HG02870 (cell line): ENCODE data around the gene CASP5.
A peak's percentile ranks its signal among the peaks of the same experiment; 100 is the strongest.
"Not testable (repeated sequence)": the region's sequence is repeated elsewhere in the genome, so short reads cannot be mapped to it uniquely, and the experiment has no call there.

Experiments used
- ATAC-seq: cut with Tn5 transposase; IDR thresholded peaks from one replicate; pipeline ENCODE4 v1.9.1; 2021; ENCODE audit warnings: mild to moderate bottlenecking, moderate library complexity; ENCODE audit not compliant: unreplicated experiment

Gene CASP5

DNA sequence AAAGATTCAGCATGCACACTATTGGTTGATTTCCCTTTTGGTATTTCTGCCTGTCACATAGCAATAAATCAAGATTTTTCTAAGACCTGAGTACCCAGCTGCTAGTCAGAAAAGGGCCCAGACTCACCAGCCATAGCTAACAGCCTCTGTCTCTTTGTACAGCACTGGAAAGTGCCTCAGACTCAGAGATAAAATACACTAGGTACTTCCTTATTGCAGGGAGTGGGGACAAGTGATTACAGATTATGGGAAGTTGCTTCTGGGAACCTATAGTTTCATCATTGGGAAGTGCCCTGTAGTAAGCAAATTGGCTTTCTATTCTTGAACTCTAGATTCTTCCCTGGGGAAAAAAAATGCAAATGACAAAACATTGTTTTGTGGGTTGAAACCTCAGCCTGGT lies at the start of gene CASP5:
TSS of gene CASP5 (minus strand) at position 166 of the 400 bp plus-strand sequence. CDS start at position 134, 32 bp downstream.
- ATAC-seq, result no peak

DNA sequence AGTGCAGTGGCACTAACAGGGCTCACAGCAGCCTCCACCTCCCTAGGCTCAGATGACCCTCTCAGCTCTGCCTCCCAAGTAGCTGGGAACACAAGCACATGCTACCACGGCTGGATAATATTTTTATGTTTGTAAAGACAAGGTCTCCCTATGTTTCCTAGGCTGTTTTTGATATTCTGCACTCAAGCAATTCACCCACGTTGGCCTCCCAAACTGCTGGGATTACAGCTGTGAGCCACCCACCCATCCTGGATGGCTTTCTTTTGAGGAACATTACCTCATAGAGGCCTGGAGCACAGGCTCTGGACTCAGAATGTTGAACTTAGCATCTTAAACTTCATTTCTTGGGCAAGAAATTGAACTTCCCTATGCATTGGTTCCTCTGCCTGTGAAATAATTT lies 49.1 kb upstream of the CASP5 start:
- ATAC-seq, result not testable (repeated sequence)

DNA sequence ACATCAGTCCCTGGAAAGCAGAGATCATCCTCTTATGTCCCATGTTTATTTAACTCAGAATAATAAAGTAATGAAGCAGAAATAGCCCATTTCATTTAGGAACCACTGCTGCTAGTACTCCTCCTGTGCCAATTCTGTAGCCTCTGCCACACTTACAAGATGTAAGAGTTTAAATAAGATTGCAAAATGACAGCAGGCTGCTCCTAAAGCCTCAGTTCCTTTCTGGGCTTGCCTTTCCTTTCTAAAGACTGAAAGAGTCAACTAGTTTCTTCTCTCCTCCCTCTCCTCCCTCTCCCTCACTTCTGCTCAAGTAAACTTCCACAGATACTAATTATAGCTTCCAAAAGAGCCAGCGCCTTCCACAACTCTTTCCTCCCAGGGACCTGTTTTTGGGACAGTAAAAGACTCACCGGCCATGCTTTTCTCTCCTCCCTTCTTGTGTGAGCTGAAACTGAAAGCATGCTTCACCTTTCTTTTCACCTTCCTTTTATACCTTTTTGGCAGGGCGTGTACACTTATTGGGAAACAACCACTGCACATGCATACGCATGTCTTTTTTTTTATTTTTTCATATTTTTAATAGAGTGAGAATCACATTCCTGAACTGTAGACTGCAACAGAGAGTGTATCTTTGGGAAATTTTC lies 48.2 kb upstream of the CASP5 start:
- ATAC-seq, result no peak

DNA sequence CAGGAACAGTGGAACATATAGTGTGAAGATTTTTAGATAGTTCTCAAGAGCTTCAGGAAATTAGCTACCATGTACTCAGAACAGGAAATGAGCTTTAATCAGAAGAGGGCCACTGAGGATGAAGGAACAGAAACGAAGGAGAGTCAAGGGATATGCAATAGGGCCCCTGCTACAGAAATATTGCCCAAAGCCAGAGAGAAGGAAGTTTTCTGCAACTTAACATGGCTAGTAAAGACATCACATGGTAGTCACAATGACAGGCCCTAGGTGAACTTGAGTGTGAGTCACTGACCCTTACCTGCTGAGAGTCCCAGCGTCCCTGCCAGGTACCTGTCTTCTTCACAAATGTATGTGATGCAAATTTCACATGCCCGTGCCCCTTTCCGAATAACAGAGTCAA lies 47.3 kb upstream of the CASP5 start:
- no peak for ATAC-seq

DNA sequence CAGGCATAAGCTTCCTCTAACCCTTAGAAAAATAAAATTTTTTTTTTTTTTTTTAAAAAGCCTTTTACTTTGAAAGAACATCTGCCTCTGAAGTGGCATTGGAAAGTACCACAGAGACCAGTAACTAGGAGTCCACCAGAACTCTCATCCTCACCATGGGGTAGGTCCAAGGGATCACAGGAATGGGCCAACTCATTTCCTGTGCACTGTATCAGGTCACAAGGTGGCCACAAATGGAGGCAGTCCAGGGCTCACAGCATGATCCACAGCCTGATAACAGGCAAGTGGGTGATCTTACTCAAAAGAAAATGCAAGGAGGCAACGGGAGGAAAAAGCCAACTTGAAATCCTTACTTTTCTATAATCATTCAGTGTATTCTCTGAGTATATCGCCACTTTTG lies 46.8 kb upstream of the CASP5 start:
- ATAC-seq, result not testable (repeated sequence)

DNA sequence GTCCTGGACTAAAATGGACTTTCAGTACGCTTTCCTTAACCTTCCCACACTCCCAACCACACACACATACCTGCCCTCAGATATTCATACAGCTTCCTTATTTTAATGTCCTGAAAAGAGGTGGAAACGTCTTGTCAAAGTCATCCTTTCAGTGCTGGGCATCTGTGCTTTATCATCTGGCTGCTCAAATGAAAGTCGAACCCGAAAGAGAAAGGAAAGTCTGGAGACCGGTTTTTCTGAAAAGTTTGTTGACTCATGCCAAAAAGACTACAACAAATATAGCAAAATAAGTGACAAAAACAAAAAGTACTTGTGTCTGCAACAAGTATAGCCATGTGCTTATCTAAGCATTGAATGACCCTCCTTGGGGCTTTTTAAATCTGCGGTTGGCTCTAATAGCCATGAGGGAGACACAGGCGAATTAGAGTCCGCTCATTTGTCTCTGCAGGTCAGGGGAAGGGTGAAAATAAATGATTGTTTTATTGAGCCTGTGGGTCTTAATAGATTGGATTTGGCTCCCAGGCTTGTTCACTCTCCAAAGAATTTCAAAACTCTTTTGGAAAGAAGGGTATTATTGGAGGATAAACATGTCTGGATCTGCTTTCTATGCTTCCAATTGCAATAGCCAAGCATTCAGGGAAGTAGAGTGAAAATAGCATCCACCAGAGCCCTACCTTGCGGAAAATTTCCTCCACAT lies 40.4 kb upstream of the CASP5 start:
- ATAC-seq, result not testable (repeated sequence)

DNA sequence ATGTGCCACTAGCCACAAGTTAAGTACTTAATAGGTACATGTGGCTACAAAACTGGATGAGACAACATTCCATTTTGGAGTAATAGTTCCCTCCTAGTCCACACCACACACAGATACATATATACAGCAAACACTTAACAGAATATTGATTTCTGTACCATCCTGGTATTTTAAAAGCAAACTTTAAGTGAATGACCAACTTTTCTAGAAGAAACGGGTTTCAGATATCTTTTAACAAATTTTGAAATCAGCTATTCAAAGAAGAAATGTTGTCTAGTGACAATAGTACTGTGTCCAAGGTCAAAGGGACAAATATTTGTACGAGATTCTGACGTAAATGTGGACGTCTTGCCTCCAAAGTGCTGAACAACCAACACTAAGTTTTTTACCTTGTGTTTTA lies 34.5 kb upstream of the CASP5 start:
- ATAC-seq, result no peak

DNA sequence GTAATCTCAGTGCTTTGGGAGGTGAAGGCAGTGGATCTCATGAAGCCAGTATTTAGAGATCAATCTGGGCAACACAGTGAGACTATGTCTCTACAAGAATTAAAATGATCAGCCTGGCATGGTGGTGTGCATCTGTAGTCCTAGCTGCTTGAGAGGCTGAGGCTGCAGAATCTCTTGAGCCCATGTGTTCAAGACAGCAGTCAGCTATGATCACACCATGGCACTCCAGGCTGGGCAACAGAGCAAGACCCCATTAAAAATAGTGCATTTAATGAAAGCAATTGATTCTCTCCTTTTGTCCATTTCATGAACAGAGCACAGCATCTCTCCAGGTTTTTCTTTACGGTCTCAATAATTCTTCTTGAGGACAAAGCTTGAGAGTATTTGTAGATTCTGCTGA lies 33.5 kb upstream of the CASP5 start:
- ATAC-seq, result no peak

DNA sequence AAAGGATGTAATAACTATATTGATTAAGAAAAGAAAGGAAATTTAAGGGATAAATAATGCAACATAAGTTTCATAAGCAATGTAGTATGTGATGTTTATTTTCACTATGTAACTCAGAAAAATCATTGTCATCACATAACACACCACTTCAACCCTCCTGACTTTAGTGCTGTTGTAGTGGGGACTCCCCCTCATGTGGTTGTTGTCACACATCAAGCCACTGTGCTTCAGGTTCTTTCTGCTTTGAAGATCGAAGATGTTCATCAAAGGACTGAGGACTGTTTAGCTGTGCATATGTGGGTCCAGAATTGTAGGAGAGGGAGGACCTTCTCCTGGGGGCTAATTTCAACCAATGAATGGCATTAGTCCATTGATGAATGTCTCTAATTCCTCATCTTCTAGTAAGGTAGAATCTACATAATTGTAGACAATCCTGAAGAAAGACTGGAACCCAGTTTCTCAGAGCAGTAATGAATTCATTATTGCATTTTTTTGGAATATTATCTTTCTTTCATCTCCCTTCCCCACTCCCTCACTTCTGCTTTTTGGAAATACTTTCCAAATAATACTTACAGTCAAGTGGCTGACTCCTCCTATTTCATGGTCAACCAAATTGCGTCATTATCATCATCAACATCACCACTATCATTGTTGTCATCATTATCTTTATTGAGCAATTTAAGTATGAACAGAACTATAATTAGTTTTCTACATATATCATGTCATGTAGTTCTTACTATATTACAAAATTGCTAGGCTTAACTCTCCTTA lies 31.9 kb upstream of the CASP5 start:
- no peak for ATAC-seq

DNA sequence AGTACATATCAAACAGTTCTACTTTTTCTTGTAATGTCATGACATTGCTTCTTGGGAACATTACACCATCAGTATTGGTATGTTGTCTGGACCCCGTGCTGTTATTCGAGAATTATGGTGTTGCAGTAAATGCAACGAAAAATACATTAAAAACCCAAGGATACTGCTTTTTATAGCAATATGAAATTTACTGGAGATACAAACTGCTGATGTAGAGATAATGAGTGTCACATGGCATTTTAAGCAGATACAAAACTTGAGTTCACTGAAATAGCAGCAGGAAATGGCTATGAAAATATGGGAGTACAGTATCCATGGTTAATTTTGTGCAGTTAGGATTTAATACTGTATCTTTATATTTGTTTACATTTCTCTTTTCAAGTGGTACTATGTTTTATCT lies 29.5 kb upstream of the CASP5 start:
- ATAC-seq, result no peak

DNA sequence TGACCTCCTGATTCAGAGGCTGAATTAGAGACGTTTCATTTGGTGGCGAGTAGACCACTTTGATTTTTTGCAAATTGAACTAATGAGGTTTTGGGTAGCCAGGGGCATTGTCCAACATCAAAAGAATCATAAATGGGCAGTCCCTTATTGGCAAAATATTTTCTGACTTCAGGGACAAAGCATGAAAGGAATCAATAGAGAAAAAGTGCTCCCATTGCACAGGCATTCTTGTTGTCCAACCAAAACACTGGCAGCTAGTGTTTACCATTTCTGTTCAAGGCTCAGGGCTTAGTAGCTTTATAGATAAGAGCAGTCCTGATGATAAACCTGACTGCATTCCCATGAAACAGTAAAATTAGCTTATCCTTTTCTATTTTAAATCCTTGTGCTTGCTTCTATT lies 28.6 kb upstream of the CASP5 start:
- ATAC-seq, result no peak

DNA sequence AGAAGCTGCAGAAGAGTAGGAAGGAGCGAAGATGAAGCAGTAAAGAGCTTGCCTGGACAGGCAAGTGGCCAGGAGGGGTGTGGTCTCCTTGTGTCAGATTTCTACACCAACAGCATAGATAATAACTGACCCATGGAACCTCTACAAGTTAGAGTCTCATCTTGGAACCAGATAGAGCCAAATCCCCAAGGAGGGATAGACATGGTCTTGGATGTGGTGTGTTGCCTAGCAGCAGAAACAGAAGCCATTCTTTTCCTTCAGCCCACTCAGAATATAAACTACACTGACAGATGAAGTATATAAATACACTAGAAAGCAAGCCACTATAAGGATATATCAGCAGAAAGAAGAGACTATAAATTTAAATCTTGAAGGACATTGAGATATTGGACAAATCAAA lies 26.5 kb upstream of the CASP5 start:
- ATAC-seq, result no peak

DNA sequence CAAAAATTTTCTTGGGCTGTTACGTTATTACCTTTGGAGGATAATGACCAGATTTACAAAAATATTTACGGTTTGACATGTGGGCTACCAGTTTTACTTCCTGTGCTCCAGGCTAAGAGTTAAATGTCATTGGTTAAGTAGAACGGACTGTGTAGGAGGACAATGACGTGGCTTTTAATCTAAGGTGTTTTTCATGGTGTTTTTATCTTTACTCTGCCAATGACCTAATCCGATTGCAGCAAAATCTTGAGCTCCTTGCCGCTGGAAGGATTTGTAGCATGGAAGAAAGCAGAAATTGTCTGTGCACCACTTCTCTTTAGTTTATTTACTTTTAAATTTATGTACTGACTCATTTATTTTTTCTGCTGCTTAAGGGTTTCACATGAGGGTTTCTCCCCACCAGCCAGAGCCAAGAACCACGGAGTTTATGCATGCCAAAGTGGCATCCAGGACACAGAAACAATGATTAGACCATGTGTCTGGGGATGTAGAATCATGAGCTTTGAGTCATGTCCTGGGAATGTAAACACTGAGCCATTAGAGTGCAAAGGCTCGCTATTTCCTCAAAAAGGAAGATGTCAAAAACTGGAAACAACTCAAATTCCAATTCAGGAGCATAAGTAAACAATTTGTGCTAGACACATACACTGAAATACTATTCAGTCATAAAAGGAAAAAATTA lies 24.1 kb upstream of the CASP5 start:
- ATAC-seq, result no peak

DNA sequence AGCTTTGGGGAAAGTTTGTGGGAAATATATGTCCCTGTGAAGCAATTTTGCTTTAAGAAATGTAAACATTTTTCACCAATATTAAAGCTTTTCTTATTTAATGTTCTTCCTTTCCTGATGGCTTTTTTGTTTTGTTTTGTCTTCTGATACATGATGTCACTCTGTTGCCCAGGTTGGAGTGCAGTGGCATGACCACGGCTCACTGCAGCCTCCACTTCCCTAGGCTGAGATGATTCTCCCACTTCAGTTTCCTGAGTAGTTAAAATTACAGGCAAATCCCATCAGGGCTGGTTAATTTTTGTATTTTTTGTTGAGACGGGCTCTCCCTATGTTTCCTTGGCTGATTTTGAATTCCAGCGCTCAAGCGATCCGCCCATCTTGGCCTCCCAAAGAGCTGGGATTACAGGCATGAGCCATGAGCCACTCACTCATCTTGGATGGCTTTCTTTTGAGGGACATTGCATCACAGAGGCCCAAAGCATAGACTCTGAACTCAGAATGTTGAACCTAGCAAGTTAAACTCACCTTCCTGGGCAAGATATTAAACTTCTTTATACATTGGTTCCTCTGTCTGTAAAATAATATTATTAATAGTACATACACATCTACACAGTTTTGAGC lies 22.8 kb upstream of the CASP5 start:
- no peak for ATAC-seq

DNA sequence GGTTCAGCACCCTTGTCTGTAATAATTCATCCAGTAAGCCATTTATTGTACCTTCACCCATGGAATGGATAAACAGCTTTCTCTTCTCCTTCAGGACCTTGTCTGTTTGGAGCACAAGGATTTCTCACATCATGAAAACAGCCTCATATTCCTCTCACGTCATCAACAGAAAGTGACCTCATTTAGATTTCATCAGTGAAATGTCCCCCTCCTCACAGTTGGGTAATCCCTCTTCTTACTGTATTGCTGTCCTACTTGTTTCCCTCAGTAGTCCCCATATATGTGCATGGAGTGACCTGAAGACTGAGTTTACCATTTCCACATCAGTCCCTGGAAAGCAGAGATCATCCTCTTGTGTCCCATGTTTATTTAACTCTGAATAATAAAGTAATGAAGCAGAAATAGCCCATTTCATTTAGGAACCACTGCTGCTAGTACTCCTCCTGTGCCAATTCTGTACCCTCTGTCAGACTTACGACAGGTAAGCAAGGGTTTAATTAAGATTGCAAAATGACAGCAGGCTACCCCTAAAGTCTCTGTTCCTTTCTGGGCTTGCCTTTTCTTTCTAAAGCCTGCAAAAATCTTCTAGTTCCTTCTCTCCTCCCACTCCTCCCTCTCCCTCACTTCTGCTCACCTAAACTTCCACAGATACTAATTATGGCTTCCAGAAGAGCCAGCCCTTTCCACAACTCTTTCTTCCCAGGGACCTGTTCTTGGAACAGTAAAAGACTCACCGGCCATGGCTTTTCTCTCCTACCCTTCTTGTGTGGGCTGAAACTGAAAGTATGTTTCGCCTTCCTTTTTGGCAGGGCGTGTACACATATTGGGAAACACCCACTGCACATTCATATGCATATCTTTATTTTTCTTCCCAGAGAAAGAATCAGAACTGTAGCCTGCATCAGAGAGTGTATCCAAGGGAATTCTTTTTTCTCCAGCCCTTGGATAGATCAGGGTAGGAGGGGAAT lies 21.9 kb upstream of the CASP5 start, which contains the start of gene CARD16:
TSS of gene CARD16 (minus strand) at position 779 of the 968 bp plus-strand sequence. CDS start at position 741, 38 bp downstream.
- ATAC-seq, result peak; percentile 99

DNA sequence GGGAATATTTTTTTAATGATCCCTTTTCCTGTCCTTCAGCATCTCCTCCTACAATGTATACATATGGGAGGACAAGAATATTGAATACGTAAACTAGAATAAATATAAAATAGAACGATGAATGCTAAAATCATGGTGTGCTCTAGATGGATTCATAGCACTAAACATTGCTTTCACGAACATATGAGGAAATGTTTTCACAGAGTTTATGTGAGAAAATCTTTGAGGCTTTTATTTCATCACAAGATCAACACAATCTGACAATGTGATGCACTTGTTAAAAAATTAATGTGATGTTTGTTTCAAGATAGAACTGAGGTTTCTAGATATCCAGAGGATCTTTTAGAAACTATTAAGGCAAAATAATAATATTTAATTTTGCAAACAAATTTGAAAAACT lies 19.2 kb upstream of the CASP5 start:
- no peak for ATAC-seq

DNA sequence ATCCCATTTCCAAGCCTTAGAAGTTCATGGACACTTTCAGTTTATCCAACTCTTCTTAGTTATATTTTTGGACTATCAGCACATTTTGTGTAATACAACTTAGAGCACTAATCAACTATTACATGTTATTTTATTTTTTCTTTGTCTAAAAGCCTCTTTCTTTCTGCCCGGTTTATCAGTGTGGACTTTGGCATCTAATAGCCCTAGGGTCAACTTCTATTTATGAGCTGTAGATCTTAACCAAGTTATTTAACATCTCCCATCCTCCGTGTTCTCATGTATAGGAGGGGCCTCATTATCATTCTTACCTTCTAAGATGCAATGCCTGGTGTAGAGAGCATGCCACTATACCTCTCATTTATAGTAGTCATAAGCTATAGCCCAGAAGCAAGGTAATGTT lies 17.7 kb upstream of the CASP5 start:
- ATAC-seq, result no peak

DNA sequence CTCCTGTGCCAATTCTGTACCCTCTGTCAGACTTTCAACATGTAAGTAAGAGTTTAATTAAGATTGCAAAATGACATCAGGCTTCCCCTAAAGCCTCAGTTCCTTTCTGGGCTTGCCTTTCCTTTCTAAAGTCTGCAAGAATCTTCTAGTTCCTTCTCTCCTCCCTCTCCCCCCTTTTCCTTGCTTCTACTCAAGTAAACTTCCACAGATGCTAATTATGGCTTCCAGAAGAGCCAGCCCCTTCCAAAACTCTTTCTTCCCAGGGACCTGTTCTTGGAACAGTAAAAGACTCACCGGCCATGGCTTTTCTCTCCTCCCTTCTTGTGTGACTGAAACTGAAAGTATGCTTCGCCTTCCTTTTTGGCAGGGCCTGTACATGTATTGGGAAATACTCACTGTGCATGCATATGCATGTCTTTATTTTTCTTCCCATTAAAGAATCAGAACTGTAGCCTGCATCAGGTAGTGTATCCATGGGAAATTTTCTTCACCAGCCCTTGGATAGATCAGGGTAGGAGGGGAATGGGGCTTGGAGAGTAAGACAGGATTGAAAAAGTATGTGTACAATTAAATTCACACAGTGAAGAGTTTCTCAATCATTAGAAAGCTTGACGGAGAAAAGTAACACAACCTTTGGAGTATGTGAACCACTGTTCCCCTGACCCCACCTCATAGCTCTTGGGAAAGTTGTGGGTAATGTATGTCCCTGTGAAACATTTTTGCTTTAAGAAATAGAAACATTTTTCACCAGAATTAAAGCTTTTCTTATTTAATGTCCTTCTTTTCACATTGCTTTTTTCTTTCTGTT lies 12.0 kb upstream of the CASP5 start, which contains the start of gene CASP1:
TSS of gene CASP1 (minus strand) at position 332 of the 808 bp plus-strand sequence. CDS start at position 301, 31 bp downstream.
- ATAC-seq, result peak; percentile 84

DNA sequence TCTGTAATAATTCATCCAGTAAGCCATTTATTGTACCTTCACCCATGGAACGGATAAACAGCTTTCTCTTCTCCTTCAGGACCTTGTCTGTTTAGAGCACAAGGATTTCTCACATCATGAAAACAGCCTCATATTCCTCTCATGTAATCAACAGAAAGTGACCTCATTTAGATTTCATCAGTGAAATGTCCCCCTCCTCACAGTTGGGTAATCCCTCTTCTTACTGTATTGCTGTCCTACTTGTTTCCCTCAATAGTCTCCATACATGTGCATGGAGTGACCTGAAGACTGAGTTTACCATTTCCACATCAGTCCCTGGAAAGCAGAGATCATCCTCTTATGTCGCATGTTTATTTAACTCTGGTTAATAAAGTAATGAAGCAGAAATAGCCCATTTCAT lies 11.4 kb upstream of the CASP5 start:
- not testable (repeated sequence) for ATAC-seq
